Uterus (tissue), 2 donors: ENCODE data around the gene ANKRD12.

Source experiments
- CTCF ChIP-seq, 4 experiments: fragments of 200-600 bp in 2 of 4; fragments of 450-650 bp in 2 of 4; sonication (generic) in 2 of 4; IDR thresholded peaks; one replicate each; pipeline ENCODE4 v1.5.1; 2016 to 2019; ENCODE audit warnings: antibody characterized with exemption in 4 of 4, mild to moderate bottlenecking in 2 of 4, moderate library complexity in 1 of 4
- POLR2A ChIP-seq, 2 donors: fragments of 450-650 bp; IDR thresholded peaks; one replicate each; pipeline ENCODE4 v1.6.1; 2016; ENCODE audit warnings: antibody characterized with exemption in 2 of 2, mild to moderate bottlenecking in 1 of 2, moderate library complexity in 1 of 2

GRCh38 chr18:9296233-9297006, 159.8 kb downstream of the ANKRD12 start:
- TF ChIP-seq CTCF (IDR thresholded peaks at IDR 0.05) (no peak), POLR2A (IDR thresholded peaks at IDR 0.05) (no peak)
